NCI-H1694 treated with DMSO at 0.1 percent for 48 hours (cell line): ENCODE data around the gene KRT16.
"Not testable (repeated sequence)": the region's sequence is repeated elsewhere in the genome, so short reads cannot be mapped to it uniquely, and the experiment has no call there.

ENCODE experiments used
- DNase-seq: peaks from one replicate; lab custom pipeline; 2025; lab: John Stamatoyannopoulos, UW

KRT16 gene

GRCh38 chr17:41583137-41584127 lies 29.1 kb downstream of the KRT16 start:
- DNase-seq = no peak

GRCh38 chr17:41582061-41582968 lies 30.3 kb downstream of the KRT16 start:
- DNase-seq = not testable (repeated sequence)

DNA sequence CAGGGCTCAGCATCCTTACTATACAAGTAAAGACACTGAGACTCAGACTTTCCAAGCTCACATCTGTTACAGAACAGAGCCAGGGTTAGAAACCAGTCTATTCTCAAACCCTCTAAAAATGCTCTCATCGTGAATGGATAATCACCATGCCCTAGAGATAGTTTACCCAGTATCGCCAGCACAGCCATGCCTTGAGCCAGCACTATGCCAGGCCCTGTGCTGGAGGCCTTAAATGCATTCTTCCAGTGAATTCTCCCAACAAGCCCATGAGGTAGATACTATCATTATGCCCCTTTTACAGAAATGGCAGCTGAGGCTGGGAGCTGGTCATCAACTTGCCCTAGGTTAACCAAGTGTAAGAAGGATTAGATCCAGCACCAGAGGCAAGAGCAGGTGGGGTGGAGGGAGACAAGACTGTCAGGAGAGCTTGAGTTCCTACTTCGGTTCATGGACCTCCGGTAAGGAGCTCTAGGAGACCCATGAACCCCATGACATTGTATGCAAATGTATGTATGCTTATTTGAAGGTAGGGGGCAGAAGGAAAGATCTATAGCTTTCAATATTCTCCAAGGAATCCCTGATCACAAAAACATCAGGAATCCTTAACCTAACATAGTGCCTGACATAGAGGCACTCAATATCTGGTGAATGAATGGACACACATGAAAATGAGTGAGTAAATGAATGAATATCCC lies 31.1 kb downstream of the KRT16 start:
- no peak for DNase-seq

GRCh38 chr17:41580687-41581365 lies 31.7 kb downstream of the KRT16 start:
- DNase-seq = no peak

- DNase-seq = no peak
Observed at GRCh38 chr17:41580244-41580575, 32.4 kb downstream of the KRT16 start.

DNA sequence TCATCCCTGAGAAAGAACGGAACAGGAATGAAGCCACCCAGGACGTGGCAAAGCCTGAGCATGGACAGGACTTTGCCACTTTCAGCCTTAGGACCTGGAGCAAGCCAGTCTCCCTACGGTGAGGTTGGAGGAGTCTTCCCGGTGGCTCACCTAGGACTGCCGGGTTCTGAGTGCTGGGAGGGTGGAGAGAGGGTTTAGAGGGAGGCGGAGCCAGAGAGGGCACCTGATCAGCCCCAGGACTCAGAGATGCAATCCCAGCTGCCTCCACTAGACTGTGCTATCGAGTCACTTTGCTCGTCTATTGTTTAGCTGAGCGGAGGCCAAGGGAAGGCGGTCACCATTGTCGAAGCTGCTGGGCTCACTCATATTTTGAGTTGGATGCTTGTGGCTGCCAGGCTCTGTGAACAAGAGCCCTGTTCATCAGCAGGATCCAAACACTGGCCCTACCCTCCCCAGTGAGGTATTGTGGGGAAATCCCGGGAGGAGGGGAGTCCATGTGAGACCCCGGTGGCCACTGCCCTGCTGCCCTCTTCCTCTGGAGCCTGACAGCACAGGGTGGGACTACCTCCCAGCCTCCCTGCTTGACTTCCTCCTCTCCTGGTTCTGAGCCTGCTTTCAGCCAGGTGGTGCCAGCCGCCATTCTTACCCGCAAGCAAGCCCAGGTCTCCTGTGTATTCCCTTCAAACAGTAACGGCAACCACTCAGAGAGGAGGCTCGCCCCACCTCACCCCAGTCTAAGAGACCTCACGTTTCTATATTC lies 32.9 kb downstream of the KRT16 start:
- peak; percentile 66 for DNase-seq

GRCh38 chr17:41578971-41579370 lies 33.6 kb downstream of the KRT16 start:
- no peak for DNase-seq

DNA sequence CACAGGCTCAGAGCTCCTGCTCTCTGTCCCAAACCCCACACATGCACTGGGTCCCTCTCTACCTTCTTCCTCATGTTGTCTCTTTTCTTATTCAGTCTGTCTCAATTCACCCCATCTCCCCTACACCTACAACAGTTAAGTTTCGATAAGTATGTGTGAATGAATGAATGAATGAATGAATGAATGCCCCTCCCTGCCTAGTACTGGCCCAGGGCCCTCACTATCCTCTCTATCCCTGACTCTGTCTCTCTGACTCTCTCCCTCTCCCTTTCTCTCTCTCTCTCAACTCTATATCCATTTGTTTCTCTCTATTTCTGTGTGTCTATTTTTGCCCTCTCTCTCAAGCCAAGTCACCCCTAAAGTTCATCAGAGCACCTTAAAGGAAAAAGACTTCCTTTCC lies 34.0 kb downstream of the KRT16 start:
- DNase-seq = no peak

- not testable (repeated sequence) for DNase-seq
Observed at GRCh38 chr17:41576740-41577139, 35.8 kb downstream of the KRT16 start.

- no peak for DNase-seq
Observed at GRCh38 chr17:41575336-41575735, 37.2 kb downstream of the KRT16 start.

DNA sequence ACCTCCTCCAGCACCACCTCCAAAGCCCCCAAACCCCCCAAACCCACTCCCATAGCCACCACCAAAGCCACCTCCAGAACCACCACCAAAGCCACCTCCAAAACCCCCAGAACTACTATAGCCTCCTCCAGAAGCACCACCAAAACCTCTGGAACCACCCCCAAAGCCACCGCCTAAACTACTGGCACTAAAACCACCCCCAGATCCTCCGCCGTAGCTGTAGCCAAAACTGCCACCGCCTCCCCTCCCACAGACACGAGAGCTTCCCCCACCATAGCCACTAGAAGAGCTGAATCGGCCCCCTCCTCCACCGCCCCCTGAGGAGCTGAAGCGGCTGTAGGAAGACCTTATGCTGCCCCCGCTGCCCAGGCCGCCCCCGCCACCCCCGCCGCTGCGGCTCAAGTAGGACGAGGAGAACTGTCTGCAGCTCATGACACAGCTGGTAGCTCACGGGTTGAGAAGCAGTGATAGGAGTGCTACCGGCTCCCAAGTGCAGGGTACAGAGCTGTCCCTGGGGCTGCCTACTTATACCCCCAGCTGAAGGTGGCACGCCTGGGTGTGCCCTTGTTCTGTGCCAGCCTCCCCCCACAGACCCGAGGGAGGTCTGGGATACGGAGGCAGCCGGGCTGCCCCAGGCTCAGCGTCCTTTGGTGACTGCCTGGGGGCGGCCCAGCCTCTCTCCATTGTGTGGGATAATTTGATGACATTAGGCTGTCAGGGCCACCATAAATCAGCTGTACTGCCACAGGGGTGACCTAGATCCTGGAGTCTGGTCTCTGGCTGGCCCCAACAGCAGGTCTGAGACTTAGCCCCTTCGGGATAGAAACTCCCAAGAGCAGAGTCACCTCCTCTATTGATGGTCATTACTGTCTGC lies 40.8 kb downstream of the KRT16 start, which contains the start of gene KRT9:
KRT9 (minus strand) TSS at position 499 of the 874 bp plus-strand sequence; CDS start at position 432, 67 bp downstream.
- no peak for DNase-seq

GRCh38 chr17:41567317-41567716 lies 45.2 kb downstream of the KRT16 start:
- no peak for DNase-seq

DNA sequence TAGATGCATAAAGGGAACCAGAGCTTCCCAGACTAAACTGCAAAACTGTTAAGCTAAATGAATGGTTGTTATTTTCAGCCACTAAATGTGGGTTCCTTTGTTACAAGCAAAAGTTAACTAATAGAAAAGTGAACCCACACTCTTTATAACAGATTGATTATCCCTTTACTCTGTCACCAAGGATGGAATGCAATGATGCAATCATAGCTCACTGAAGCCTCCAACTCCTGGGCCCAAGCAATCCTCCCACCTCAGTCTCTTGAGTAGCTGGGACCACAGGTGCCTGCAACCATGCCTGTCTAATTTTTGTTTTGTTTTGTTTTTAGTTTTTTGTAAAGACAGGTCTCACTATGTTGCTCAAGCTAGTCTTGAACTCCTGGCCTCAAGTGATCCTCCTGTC lies 47.2 kb downstream of the KRT16 start:
- no peak for DNase-seq

DNA sequence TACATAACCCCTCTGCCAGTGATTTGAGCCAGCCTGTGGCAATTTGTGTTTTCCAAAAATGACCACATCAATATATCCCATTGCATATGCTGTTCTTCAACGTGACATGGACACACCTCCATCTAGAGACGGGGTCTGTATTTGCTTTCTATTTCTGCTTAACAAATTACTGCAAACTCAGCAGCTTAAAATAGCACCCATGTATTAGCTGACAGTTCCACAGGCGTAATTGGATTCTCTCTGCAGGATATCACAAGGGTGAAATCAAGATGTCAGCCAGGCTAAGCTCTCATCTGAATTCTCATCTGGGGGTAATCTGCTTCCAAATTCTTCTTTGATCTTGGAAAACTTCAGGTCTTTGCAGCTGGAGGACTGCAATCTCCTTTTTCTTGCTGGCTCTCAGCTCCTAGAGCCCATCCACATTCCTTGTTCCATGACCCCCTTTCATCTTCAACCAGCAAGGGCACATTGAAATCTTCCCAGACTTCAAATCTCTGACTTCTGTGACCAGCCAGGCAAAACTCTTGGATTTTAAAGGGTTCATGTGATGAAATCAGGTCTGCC lies 48.9 kb downstream of the KRT16 start:
- no peak for DNase-seq

DNA sequence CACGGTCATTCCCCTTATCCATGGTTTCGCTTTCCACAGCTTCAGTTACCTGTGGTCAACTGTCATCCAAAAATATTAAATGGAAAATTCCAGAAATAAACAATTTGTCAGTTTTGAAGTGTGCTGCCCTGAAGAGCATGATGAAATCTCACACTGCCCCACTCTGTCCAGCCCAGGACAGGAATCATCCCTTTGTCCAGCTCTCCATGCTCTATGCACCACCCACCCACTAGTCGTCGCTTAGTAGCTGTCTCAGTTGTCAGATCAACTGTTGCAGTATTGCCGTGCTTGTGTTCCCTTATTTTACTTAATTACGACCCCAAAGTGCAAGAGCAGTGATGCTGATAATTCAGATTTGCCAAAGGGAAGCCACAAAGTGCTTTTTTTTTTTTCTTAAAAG lies 51.0 kb downstream of the KRT16 start:
- no peak for DNase-seq
